Measurements from ENCODE around the gene TTC28. TPM values are rescaled to one million over a fixed set of nuclear protein-coding genes. Genes with fewer than 3 reads are reported as not detected.

The TTC28 gene
- total RNA-seq, 1 donor from 2014 or later = 1.3 TPM

DNA sequence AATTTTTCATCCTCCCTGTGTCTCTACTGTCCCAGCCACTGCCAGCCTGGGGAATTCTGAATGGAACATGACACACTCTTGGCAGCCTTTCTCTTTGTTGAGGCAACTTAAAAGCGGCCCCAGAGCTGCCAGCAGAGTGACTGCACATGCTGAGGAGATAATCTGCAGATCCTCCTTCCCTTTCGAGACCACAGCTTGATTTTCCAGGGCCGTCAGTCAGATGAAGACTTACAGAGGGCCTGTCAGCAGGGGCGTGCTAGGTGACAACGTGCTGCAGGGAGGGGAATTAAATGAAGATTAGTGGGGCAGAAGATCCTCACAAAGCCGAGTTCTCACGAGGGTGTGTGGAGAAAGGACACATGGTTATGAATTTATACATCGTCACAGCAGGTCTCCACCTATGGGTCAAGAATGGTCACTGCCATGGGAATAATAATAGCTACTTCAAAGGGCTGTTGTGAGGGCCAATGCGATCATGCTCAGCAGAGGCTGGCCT lies 567.0 kb downstream of the TTC28 start:
- Histone ChIP-seq H3K27me3 (ENCODE audit: control insufficient read depth, insufficient read depth, low read length) (no peaks in the 10 kb centered on the region), H3K36me3 (ENCODE audit: control insufficient read depth, insufficient read depth, low read length) (no peaks in the 10 kb centered on the region), H3K4me3 (ENCODE audit: low read depth, low read length) (no peak overlapping the region)
- FAIRE-seq (peak; percentile 55), DNase-seq (ENCODE audit: low read depth) (peak; percentile 29)
- TF ChIP-seq, protein P1, sequence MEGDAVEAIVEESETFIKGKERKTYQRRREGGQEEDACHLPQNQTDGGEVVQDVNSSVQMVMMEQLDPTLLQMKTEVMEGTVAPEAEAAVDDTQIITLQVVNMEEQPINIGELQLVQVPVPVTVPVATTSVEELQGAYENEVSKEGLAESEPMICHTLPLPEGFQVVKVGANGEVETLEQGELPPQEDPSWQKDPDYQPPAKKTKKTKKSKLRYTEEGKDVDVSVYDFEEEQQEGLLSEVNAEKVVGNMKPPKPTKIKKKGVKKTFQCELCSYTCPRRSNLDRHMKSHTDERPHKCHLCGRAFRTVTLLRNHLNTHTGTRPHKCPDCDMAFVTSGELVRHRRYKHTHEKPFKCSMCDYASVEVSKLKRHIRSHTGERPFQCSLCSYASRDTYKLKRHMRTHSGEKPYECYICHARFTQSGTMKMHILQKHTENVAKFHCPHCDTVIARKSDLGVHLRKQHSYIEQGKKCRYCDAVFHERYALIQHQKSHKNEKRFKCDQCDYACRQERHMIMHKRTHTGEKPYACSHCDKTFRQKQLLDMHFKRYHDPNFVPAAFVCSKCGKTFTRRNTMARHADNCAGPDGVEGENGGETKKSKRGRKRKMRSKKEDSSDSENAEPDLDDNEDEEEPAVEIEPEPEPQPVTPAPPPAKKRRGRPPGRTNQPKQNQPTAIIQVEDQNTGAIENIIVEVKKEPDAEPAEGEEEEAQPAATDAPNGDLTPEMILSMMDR (IDR thresholded peaks at IDR 0.05; ENCODE audit: insufficient read depth, low read length, severe bottlenecking) = peak; percentile 52

GRCh38 chr22:28112190-28112544 lies 567.5 kb downstream of the TTC28 start:
- no peaks in the 10 kb centered on the region for H3K27me3 ChIP-seq (ENCODE audit: control insufficient read depth, insufficient read depth, low read length)
- FAIRE-seq (no peak), DNase-seq (ENCODE audit: low read depth) (no peak)
- H3K36me3 ChIP-seq (ENCODE audit: control insufficient read depth, insufficient read depth, low read length) = no peaks in the 10 kb centered on the region
- H3K4me3 ChIP-seq (ENCODE audit: low read depth, low read length) = no peak overlapping the region
- TF ChIP-seq, protein P1 (IDR thresholded peaks at IDR 0.05; ENCODE audit: insufficient read depth, low read length, severe bottlenecking) = no peak

GRCh38 chr22:28111501-28112189 lies 568.0 kb downstream of the TTC28 start:
- TF ChIP-seq, protein P1 (IDR thresholded peaks at IDR 0.05; ENCODE audit: insufficient read depth, low read length, severe bottlenecking) = no peak
- DNase-seq (ENCODE audit: low read depth) (no peak), FAIRE-seq (no peak)
- Histone ChIP-seq H3K36me3 (ENCODE audit: control insufficient read depth, insufficient read depth, low read length) (no peaks in the 10 kb centered on the region), H3K4me3 (ENCODE audit: low read depth, low read length) (no peak overlapping the region), H3K27me3 (ENCODE audit: control insufficient read depth, insufficient read depth, low read length) (no peaks in the 10 kb centered on the region)

GRCh38 chr22:28108851-28109250 lies 570.8 kb downstream of the TTC28 start:
- FAIRE-seq = no peak

DNA sequence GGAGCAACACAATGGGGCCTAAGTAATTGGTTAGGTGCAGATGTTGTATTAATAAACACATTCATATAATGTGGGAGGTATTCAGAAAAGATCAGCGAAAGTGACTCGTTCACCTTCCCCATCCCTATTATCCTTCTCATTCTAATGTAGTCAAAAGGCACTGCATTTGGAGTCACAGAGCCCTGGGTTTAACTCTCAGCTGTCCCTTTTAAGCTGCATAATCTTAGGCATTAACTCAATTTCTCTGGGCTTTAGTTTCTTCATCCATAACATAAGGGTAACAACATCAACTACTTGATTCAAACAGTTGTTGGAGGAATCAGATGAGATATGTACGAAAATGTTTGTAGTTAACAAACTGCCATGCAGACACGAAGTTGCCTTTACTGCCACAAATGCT lies 573.0 kb downstream of the TTC28 start:
- no peak for FAIRE-seq
- DNase-seq (ENCODE audit: low read depth) = no peak

More at GRCh38 chr22:28108851-28109250, 570.8 kb downstream of the TTC28 start:
- no peak for DNase-seq (ENCODE audit: low read depth)
- no peaks in the 10 kb centered on the region for H3K36me3 ChIP-seq (ENCODE audit: control insufficient read depth, insufficient read depth, low read length)
- no peak overlapping the region for H3K4me3 ChIP-seq (ENCODE audit: low read depth, low read length)
- no peaks in the 10 kb centered on the region for H3K27me3 ChIP-seq (ENCODE audit: control insufficient read depth, insufficient read depth, low read length)
- TF ChIP-seq, protein P1 (IDR thresholded peaks at IDR 0.05; ENCODE audit: insufficient read depth, low read length, severe bottlenecking) = no peak

More for the DNA sequence above, 573.0 kb downstream of the TTC28 start:
- H3K36me3 ChIP-seq (ENCODE audit: control insufficient read depth, insufficient read depth, low read length) = no peaks in the 10 kb centered on the region
- TF ChIP-seq, protein P1 (IDR thresholded peaks at IDR 0.05; ENCODE audit: insufficient read depth, low read length, severe bottlenecking) = no peak
- H3K4me3 ChIP-seq (ENCODE audit: low read depth, low read length) = no peak overlapping the region
- H3K27me3 ChIP-seq (ENCODE audit: control insufficient read depth, insufficient read depth, low read length) = no peaks in the 10 kb centered on the region

Measured in bronchial epithelial cell (primary cell).